Measurements from ENCODE around the gene NDUFS7. TPM values are rescaled to one million over a fixed set of nuclear protein-coding genes. Genes with fewer than 3 reads are reported as not detected.

Gene NDUFS7
- total and polyA plus RNA-seq, 9 of the 15 experiments (the other 6 are each of a cell fraction or from before 2014, with no cell fraction given), result 6.0 to 271 (median 60.6) TPM

DNA sequence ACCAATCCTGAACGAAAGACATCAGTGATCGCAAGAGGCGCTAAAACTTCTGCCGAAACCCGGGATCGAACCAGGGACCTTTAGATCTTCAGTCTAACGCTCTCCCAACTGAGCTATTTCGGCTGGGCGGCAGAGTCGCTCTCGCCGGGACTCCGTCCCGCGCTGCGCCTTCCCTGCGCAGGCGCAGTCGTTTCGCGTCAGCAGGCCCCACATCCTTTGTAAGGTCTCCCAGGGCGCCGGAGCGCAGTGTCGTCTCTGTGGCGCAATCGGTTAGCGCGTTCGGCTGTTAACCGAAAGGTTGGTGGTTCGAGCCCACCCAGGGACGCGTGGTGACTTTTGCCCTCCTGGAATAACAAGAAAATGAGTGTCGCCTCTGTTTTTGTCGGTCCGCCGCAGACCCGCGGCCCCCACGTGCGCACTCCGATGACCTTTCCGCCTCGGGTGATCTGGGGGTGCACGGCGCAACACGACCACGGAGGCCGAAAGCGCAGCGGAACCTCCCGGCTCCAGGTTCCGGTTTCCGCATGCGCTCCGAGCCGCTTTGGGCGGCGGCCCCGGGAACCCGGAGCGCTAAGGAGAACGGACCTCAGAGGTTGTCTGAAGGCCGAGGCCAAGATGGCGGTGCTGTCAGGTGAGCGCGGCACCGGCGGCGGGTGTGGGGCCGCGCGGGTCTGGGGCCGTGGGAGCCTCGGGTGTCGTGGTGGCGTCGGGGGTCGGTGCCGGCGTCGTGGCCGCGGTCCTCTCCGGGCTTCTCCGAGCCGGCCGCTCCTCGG, at the start of gene NDUFS7 (continued):
- TF ChIP-seq, protein P1, sequence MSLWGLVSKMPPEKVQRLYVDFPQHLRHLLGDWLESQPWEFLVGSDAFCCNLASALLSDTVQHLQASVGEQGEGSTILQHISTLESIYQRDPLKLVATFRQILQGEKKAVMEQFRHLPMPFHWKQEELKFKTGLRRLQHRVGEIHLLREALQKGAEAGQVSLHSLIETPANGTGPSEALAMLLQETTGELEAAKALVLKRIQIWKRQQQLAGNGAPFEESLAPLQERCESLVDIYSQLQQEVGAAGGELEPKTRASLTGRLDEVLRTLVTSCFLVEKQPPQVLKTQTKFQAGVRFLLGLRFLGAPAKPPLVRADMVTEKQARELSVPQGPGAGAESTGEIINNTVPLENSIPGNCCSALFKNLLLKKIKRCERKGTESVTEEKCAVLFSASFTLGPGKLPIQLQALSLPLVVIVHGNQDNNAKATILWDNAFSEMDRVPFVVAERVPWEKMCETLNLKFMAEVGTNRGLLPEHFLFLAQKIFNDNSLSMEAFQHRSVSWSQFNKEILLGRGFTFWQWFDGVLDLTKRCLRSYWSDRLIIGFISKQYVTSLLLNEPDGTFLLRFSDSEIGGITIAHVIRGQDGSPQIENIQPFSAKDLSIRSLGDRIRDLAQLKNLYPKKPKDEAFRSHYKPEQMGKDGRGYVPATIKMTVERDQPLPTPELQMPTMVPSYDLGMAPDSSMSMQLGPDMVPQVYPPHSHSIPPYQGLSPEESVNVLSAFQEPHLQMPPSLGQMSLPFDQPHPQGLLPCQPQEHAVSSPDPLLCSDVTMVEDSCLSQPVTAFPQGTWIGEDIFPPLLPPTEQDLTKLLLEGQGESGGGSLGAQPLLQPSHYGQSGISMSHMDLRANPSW (CRISPR knock-in tag; IDR thresholded peaks at IDR 0.05), result peak; percentile 87; the same call in 1 of the 2 replicates
- TF ChIP-seq ZC3H4 (CRISPR knock-in tag; IDR thresholded peaks at IDR 0.05; ENCODE audit: borderline replicate concordance) (no peak), ETV5 (CRISPR knock-in tag; IDR thresholded peaks at IDR 0.05; ENCODE audit: low read depth) (peak; percentile 63), YY1 (IDR thresholded peaks at IDR 0.05; ENCODE audit: borderline replicate concordance in 1 of 3, control insufficient read depth in 1 of 3, extremely low read depth in 1 of 3, insufficient read depth in 3 of 3, insufficient read length in 1 of 3, insufficient replicate concordance in 2 of 3, low read depth in 1 of 3, low read length in 2 of 3) (peak; percentile 92 to 99 (median 97)), ZNF140 (CRISPR knock-in tag; IDR thresholded peaks at IDR 0.05) (no peak), ZNF644 (tag; IDR thresholded peaks at IDR 0.05; ENCODE audit: low read depth) (peak; percentile 66; the same call in 1 of the 2 replicates), SIN3B (IDR thresholded peaks at IDR 0.05; ENCODE audit: low read depth) (peak; percentile 98), ZNF184 (CRISPR knock-in tag; IDR thresholded peaks at IDR 0.05) (no peak), GABPA (tag; conservative IDR thresholded peaks at IDR 0.05; ENCODE audit: low read depth) (peak; percentile 96), TEAD2 (tag; IDR thresholded peaks at IDR 0.05) (no peak), ZNF384 (IDR thresholded peaks at IDR 0.05; ENCODE audit: low read depth, low read length) (peak; percentile 59), TAF7 (tag; IDR thresholded peaks at IDR 0.05) (peak; percentile 51; the same call in 1 of the 2 replicates), HDAC2 (IDR thresholded peaks at IDR 0.05) (peak; percentile 75), SLC30A9 (CRISPR knock-in tag; IDR thresholded peaks at IDR 0.05) (no peak; the same call in 1 of the 2 replicates), SMARCB1 (IDR thresholded peaks at IDR 0.05; ENCODE audit: insufficient read length, low read depth) (no peak), CREB1 (IDR thresholded peaks at IDR 0.05) (peak; percentile 87), CREB1 (CRISPR knock-in tag; IDR thresholded peaks at IDR 0.05) (peak; percentile 92), CTBP1 (IDR thresholded peaks at IDR 0.05; ENCODE audit: borderline replicate concordance) (peak; percentile 97)
- TF ChIP-seq, protein P2, sequence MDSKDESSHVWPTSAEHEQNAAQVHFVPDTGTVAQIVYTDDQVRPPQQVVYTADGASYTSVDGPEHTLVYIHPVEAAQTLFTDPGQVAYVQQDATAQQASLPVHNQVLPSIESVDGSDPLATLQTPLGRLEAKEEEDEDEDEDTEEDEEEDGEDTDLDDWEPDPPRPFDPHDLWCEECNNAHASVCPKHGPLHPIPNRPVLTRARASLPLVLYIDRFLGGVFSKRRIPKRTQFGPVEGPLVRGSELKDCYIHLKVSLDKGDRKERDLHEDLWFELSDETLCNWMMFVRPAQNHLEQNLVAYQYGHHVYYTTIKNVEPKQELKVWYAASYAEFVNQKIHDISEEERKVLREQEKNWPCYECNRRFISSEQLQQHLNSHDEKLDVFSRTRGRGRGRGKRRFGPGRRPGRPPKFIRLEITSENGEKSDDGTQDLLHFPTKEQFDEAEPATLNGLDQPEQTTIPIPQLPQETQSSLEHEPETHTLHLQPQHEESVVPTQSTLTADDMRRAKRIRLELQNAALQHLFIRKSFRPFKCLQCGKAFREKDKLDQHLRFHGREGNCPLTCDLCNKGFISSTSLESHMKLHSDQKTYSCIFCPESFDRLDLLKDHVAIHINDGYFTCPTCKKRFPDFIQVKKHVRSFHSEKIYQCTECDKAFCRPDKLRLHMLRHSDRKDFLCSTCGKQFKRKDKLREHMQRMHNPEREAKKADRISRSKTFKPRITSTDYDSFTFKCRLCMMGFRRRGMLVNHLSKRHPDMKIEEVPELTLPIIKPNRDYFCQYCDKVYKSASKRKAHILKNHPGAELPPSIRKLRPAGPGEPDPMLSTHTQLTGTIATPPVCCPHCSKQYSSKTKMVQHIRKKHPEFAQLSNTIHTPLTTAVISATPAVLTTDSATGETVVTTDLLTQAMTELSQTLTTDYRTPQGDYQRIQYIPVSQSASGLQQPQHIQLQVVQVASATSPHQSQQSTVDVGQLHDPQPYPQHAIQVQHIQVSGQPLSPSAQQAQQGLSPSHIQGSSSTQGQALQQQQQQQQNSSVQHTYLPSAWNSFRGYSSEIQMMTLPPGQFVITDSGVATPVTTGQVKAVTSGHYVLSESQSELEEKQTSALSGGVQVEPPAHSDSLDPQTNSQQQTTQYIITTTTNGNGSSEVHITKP (IDR thresholded peaks at IDR 0.05; ENCODE audit: partially characterized antibody), result peak; percentile 46
- TF ChIP-seq, protein P3, sequence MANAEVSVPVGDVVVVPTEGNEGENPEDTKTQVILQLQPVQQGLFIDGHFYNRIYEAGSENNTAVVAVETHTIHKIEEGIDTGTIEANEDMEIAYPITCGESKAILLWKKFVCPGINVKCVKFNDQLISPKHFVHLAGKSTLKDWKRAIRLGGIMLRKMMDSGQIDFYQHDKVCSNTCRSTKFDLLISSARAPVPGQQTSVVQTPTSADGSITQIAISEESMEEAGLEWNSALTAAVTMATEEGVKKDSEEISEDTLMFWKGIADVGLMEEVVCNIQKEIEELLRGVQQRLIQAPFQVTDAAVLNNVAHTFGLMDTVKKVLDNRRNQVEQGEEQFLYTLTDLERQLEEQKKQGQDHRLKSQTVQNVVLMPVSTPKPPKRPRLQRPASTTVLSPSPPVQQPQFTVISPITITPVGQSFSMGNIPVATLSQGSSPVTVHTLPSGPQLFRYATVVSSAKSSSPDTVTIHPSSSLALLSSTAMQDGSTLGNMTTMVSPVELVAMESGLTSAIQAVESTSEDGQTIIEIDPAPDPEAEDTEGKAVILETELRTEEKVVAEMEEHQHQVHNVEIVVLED (CRISPR knock-in tag; IDR thresholded peaks at IDR 0.05), result peak; percentile 87
